SH-SY5Y (cell line): ENCODE results near the gene ARMC2.

ENCODE experiments used
- GATA2 ChIP-seq: IDR thresholded peaks from 2 replicates; pipeline ENCODE4 v1.6.1; 2011; ENCODE audit warnings: mild to moderate bottlenecking, low read depth, low read length
- GATA3 ChIP-seq: IDR thresholded peaks from 2 replicates; pipeline ENCODE4 v1.6.1; 2011; ENCODE audit warnings: low read depth, mild to moderate bottlenecking, low read length, moderate library complexity

- no peak for TF ChIP-seq GATA3
- no peak for TF ChIP-seq GATA2
These were observed 28.2 kb upstream of the ARMC2 start for GRCh38 chr6:108820006-108820405.
